ENCODE results near the gene KCND2.

Gene KCND2

DNA sequence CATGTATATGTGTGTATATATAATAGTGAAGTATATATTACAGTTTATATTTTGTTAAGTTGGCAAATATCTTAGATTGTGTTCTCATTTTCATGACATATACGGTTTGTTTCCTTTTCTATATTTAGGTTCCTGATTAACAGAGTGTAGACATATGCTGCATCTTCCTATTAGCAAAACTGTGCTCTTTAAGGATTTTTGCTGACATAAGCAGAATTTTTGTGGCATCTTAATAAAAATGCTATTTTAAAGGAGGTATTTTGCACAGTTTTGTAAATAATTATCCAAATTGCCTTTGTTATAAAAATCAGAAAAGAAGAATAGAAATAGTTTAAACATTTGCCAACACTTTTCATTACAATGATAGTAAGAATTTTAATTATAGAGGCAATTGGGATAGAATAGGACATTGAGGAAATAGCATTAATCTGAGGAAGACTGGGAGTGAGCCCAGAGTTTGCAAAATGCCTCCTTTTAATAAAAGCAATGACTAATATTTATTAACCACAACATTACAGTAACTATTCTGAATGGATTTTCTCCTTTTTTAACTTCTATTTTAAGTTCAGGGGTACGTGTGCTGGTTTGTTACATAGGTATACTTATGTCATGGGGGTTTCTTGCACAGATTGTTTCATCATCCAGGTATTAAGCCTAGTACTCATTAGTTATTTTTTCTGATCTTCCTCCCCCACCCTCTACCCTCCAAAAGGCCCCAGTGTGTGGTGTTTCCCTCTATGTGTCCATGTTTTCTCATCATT lies 38.2 kb downstream of the KCND2 start:
- no peak for DNase-seq

DNA sequence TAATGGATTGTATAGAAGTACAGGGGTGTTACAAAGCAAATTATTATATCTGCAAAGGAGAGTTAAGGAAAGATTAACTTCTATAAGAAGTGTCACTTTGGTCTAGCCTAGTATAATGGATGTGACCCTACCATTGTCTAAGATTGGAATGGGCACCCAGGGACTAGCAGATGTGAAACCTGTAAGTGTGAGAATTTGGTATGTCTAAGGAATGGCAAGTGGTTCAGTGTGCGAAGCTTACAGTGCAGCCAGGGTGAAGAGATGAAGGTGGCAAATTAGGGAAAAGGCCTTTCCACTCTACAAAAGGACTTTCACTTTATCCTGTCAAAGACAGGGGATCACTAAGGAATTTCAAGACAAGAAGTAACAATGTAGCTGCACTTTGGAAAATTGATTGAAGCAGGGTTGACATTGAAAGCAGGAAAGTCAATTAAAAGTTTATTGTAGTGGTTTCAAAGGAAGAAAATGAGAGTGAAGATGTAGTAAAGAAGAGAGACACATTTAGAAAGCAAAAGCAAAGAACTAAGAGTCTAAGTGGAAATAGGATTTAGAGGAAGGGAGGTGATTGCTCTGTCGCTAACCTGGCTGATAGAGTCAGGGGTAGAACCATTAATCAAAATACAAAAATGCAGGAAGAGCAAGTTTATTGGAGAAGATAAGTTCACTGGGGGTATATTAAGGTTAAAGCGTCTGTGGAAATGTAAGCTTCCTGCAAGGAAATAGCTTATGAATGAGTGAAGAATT lies 47.4 kb downstream of the KCND2 start:
- no peak for DNase-seq

DNA sequence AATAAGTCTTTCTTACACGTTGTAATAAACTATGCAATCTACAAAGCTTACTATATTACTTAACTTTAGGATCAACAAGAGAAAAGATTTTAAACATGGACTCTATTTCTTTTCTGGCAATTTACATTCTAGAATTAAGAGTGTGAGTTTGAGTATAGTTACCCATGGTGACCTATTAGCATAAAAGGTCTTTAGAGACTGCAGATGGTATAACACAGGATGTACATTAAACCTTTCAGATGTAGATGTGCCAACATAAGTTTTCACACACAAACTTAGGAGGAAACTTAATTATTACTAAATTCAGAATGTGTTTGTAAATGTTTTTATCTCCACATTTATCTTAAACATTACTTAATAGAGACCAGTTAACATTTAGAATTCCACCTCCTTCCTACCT lies 54.1 kb downstream of the KCND2 start:
- no peak for DNase-seq

DNA sequence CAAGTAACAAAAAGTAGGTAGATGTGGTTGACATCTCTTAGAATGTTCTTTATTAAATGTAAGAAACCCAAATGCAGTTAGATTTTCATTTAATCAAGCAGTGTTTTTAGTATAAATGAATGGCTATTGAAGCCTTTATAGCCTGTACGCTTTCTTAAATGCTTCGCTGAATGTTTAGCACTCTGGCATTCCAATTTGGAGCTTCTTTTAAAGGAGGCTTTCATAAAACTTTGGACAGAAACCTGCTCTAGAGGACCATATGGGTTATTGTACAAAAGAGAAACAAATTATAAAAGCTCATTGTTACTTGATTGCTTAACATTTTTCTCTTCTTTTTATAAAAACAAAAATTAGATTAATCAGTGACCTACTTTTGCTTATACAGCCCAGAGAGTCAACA lies 59.5 kb downstream of the KCND2 start:
- no peak for DNase-seq

DNA sequence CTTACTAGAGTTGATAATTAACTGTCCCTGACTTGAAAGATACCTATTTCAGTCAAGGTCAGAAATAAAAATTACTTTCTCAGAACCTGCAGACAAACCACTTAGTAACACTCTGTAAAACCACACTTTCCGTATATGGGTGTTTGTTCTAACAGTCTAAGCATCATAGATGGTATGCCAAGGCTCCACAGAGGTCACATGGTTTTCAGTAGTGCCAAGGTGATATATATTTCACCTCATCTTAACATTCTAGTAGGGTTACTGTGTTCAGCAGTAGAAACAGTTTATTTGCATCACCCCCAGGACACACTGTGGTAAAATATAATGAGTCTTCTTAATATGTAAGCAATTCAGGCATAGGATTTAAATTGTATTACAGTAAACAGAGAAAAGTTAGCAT lies 61.5 kb downstream of the KCND2 start:
- no peak for DNase-seq

- no peak for DNase-seq
Measured at GRCh38 chr7:120337308-120337907, 64.4 kb downstream of the KCND2 start.

- DNase-seq = no peak
Measured at GRCh38 chr7:120344276-120344675, 71.3 kb downstream of the KCND2 start.

GRCh38 chr7:120353171-120353570 lies 80.2 kb downstream of the KCND2 start:
- DNase-seq = no peak

DNA sequence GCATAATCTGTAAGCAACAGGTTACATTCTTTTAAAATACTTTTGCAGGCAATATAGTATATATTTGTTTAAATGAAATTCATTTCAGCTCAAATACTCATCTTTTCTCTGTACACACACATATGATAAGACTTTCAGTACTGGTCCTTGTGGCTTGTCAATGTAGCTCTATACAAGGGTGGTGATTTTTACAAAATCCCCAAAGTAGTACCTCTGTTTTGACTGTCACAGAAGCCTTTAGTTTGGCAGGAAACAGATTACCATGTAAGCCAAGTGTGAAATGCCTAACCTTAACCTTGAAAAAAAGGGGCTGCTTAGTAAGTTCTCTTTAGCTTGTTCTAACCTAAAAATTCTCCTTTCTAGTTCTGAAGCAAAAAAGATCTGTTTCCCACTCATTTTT lies 87.9 kb downstream of the KCND2 start:
- DNase-seq = no peak

- DNase-seq = no peak
Measured at GRCh38 chr7:120363414-120363813, 90.4 kb downstream of the KCND2 start.

DNA sequence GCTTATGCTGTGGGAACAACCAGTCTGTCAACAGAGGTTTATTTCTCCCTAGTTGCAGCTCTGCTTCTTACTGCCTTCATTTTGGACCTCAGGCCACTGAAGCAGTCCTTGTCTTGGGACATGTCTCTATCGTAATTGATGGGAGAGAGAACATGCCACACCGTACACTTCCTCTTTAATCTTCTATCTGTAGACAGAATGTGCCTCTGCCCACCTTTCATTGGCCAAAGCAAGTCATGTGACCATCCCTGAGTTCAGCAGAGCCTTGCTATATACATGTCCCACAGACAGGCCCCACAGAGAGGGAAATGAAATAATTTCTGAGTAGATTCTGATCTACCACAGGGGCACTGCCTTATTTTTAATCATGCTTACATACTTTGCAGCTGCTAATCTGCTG lies 98.0 kb downstream of the KCND2 start:
- DNase-seq = no peak

DNA sequence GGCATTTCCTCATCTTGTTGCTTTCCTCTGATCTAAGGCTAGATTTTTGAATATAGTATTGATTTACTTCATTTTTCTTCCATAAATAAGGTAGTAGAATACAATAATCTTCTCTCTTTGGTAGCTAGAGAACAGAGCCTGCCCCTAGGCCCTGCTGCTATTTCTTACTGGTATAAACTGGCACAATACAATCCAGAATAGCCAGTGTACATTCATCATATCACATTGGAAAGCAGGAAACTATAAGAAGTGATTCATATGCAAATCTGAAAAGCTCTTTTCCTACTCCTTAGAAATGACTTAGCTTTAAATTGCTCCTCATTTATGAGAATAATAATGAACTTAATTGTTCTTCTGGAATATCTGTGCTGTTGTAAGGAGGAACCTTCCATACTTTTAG lies 100.2 kb downstream of the KCND2 start:
- no peak for DNase-seq

DNA sequence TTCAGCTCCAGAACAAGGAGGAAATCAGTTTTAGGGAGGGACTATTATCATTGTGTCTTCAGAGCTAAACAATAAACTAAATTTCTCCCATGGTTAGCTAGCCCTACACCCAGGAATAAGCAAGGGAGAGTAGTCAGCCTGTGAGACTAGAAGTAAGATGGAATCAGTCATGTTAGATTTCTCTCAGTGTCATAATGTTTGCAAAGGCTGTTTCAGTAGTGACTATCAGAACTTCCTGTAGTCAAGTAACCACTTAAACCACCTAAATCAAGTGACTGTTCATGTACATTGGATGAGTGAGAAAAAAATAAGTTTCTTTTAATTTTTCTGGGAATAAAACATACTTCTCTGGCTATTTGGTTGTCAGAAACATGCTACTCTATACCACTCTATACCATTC lies 121.6 kb downstream of the KCND2 start:
- DNase-seq = no peak

DNA sequence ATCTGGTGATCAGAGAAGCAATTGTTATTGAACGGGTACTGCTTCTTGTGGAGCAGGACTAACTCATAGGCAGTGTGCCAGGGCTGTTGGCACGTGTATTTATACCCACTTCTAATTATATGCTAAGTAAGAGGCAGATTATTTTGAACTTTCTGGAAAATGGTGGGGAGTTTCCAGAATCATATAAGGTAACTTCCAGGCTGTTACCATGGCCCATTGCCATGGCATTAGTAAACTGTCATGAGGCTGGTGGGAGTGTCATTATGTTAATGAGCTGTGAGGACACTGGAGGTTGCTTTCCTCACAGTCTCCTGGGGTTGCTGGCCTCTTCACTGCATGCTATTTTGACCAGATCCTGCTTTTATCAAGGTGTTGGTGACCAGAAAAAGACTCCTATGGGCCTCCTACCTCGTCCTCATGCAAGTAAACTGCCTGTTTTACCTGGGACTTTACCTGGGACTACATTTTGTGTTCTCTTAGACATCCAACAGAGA lies 122.6 kb downstream of the KCND2 start:
- peak; percentile 50 for DNase-seq

DNA sequence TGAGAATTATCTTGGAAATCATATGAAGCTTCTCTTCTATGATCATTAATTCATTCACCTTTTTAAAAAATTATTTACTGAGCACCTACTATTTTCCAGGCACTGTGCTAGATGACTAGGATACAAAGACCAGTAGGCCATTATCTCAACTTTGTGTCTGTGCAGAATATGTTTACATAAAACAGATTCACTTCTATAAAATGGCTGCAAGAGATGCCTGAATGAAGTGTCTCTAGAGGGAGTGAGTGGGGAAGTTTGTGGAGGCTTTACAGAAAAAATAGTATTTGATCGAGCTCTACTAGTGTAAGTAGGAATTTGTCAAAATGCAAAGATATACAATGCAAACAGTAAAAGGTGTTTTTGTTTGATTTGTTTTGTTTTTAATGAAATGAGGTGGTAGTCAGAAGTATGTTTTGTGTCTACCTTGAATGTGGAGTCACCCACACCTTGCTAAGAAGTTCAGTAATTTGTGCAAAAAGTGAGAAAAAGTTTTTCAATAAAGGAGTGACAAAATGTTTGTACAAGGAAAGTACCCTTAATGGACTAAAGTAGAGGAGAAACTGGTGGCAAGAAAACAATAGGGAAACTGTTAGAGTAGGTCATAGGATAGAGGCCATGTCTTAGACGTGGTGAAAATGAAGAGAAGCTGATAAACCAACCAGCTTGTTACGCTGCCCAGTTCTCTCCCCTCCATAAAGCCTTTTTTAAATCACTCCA lies 125.5 kb downstream of the KCND2 start:
- no peak for DNase-seq

DNA sequence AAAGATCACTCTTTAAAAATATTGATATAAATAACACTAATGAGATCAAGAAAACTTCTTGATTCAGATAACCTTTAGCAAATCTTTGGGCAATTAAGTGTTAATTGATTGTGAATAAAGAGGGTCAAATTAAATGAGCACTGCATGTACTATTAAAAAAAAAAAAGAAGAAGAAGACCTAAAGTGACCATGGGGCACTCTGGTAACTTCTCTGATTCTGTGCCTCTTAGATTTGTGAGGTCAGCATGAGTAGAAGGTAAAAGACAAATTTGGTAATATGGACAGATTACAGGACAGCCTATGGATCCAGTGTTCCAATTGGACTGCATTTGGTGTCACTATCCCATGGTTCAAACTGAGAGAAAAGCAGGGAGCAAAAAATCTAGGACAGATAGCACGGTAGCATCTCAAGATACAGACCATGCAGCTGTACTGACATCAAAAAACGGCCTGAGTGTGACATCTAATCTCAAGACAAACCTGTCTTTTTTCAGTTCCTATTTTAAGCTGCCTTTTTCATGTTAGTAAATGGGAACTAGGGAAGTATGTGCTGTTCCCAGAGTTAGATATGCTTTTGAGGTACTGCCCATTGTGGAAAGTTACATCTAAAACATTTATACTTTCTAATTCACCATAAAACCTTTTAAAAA lies 128.0 kb downstream of the KCND2 start:
- DNase-seq = no peak

- no peak for DNase-seq
Measured at GRCh38 chr7:120402079-120402767, 129.2 kb downstream of the KCND2 start.

GRCh38 chr7:120402801-120403200 lies 129.8 kb downstream of the KCND2 start:
- no peak for DNase-seq

DNA sequence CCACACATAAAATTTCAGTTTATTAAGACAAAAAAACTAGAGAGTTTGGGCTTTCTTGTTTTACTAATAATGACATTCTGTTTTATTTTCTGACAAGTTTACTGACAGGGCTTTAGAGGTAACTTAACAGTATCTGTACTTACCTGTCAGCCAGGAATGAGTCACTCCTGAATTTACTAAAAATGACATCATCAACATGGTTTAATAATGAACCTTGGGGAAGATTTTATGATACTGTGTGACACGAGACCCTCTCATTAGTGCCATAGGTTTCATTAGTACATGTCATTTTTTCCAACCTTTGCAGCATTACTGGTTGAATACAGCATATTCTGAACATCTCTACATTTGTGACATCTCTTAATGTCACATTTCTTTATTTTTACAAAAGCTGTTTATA lies 131.1 kb downstream of the KCND2 start:
- no peak for DNase-seq

DNA sequence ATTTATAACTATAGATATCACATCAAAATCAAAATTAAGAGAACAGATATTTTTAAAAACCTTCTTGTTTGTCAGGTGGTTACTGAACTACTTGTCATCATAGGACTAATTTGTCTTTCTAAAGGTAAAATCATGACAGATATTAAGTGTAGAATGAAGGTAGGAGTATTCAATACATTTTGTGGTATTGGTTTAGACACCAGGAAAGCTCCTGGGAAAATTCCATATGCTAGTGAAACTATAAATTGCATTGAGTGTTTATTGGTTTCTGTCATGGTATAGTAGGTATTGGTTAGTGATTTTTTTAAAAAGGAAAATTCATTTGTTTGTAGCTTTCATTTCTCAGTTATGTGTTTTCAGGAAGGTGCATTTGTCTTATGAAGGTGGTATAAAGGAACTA lies 132.7 kb downstream of the KCND2 start:
- no peak for DNase-seq

GRCh38 chr7:120407010-120407409 lies 134.0 kb downstream of the KCND2 start:
- no peak for DNase-seq

All from COR-L47 (cell line).